ENCODE results near the gene UNC119B. TPM values are rescaled to one million over a fixed set of nuclear protein-coding genes. Genes with fewer than 3 reads are reported as not detected.

The UNC119B gene
- total RNA-seq, 1 donor: 5.6 TPM

DNA sequence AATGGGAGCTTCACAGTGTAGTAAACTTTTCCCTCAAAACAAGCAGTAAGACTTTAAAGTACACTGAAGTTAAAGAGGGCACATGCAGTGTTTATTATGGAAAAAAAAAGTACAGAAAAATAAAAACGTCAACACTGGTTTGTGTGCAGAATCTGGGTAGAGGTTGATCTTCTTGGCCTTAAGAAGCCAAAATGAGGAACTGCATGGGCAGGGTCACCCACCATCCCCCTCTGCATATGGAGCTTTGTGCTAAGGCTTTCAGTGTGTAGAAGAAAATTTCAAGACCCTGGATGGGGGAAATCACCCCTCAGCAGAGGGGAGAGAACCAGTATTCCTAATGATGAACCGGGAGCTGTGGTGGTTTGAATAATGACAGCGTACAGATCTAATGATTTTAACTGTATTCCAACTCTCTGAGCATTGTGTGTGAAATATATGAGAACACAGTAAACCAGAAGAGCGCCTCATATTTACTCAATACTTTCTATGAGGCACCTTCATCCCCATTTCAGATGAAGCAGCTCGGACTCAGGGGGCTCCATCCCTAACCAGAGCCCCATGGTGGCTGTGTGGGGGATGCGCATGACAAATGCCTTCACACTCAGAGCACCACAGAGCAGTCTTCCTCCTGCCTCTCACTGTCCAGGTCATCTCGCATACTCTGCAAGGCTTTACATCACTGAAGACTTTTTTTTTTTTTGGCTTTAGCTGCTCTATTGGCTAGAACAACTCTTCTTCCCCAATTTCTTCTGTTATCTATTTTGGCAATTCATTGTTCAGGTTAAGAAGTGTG, 48.7 kb downstream of the UNC119B start:
- no peaks in the 10 kb centered on the region for H3K4me1 ChIP-seq (ENCODE audit: insufficient read depth, low read length)
- H3K27me3 ChIP-seq (ENCODE audit: insufficient read depth, low read length): no peaks in the 10 kb centered on the region
- H3K9me3 ChIP-seq (ENCODE audit: low read depth, low read length): peaks cover 11% of the 10 kb centered on the region
- H3K4me3 ChIP-seq (ENCODE audit: low read length): no peak overlapping the region

- no peaks in the 10 kb centered on the region for H3K4me1 ChIP-seq (ENCODE audit: insufficient read depth, low read length)
- H3K9me3 ChIP-seq (ENCODE audit: low read depth, low read length): peaks cover 8% of the 10 kb centered on the region
- no peak overlapping the region for H3K4me3 ChIP-seq (ENCODE audit: low read length)
- H3K27me3 ChIP-seq (ENCODE audit: insufficient read depth, low read length): no peaks in the 10 kb centered on the region
Measured at GRCh38 chr12:120759591-120760348, 49.5 kb downstream of the UNC119B start.

GRCh38 chr12:120760349-120761254, 50.3 kb downstream of the UNC119B start:
- Histone ChIP-seq H3K27me3 (ENCODE audit: insufficient read depth, low read length) (no peaks in the 10 kb centered on the region), H3K4me3 (ENCODE audit: low read length) (no peak overlapping the region), H3K4me1 (ENCODE audit: insufficient read depth, low read length) (no peaks in the 10 kb centered on the region)

GRCh38 chr12:120761519-120761934, 51.3 kb downstream of the UNC119B start:
- Histone ChIP-seq H3K9me3 (ENCODE audit: low read depth, low read length) (no peaks in the 10 kb centered on the region), H3K4me1 (ENCODE audit: insufficient read depth, low read length) (no peaks in the 10 kb centered on the region), H3K27me3 (ENCODE audit: insufficient read depth, low read length) (no peaks in the 10 kb centered on the region), H3K4me3 (ENCODE audit: low read length) (no peak overlapping the region)

More at GRCh38 chr12:120760349-120761254, 50.3 kb downstream of the UNC119B start:
- H3K9me3 ChIP-seq (ENCODE audit: low read depth, low read length): peaks cover under 1% of the 10 kb centered on the region

GRCh38 chr12:120762086-120762485, 51.8 kb downstream of the UNC119B start:
- Histone ChIP-seq H3K27me3 (ENCODE audit: insufficient read depth, low read length) (no peaks in the 10 kb centered on the region), H3K4me3 (ENCODE audit: low read length) (no peak overlapping the region), H3K4me1 (ENCODE audit: insufficient read depth, low read length) (no peaks in the 10 kb centered on the region), H3K9me3 (ENCODE audit: low read depth, low read length) (no peaks in the 10 kb centered on the region)

DNA sequence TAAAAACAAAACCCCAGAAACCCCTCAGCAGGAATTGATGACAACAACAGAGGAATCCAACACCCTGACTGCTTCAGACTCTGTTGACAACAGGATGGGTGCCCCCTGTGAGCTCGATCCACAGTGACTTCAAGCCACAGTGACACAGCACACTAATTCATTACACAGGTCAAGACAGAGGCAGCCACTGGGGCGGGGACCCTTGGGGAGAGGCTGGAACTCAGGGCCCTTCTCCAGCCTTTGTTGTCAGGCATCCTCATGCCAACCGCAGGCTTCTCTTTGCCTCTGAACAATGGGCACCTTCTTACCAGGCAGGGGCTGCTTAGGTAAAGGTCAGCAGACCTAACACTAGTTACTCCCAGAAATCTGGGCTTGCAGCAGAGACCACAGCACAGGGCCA, 53.0 kb downstream of the UNC119B start:
- no peaks in the 10 kb centered on the region for H3K27me3 ChIP-seq (ENCODE audit: insufficient read depth, low read length)
- H3K4me3 ChIP-seq (ENCODE audit: low read length): no peak overlapping the region
- H3K9me3 ChIP-seq (ENCODE audit: low read depth, low read length): no peaks in the 10 kb centered on the region
- no peaks in the 10 kb centered on the region for H3K4me1 ChIP-seq (ENCODE audit: insufficient read depth, low read length)

DNA sequence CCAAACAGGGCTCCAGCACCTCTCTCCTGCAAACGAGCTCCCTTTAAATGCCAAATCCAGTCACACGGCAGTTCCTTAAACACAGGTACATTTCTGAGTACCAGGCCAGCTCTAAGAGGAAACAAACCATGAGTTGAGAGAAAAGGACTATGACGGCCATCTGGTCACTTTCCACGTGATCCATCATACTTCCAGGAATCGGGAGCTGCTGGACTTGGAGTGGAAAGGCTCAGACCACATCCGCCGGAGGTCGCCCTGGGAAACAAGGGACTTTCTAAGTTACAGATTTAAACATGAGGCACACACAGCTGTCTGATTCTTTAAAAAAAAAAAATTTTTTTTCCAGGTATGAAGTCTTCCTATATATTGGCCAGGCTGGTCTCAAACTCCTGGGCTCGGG, 54.6 kb downstream of the UNC119B start:
- Histone ChIP-seq H3K27me3 (ENCODE audit: insufficient read depth, low read length) (no peaks in the 10 kb centered on the region), H3K4me3 (ENCODE audit: low read length) (no peak overlapping the region), H3K9me3 (ENCODE audit: low read depth, low read length) (no peaks in the 10 kb centered on the region), H3K4me1 (ENCODE audit: insufficient read depth, low read length) (no peaks in the 10 kb centered on the region)

DNA sequence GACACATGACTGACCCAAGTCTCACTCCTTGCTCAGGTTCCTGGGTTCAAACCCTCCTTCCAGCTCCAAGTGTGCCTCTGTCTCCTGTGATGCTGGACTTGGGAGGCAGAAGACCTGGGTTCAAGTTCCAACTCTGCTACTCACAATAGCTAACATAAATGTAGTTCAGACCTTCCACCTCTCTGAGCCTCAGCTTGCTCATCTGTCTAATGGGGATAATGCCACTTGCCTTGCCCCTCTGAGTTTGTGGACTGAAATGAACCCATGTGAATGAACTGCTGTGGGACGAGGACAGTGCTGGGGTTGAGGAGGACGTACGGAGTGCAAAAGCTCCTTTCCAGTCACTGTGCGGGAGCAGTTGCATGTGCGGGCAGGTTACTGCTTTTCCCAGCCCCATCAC, 56.3 kb downstream of the UNC119B start:
- Histone ChIP-seq H3K4me3 (ENCODE audit: low read length) (no peak overlapping the region), H3K9me3 (ENCODE audit: low read depth, low read length) (no peaks in the 10 kb centered on the region), H3K27me3 (ENCODE audit: insufficient read depth, low read length) (no peaks in the 10 kb centered on the region), H3K4me1 (ENCODE audit: insufficient read depth, low read length) (no peaks in the 10 kb centered on the region)

DNA sequence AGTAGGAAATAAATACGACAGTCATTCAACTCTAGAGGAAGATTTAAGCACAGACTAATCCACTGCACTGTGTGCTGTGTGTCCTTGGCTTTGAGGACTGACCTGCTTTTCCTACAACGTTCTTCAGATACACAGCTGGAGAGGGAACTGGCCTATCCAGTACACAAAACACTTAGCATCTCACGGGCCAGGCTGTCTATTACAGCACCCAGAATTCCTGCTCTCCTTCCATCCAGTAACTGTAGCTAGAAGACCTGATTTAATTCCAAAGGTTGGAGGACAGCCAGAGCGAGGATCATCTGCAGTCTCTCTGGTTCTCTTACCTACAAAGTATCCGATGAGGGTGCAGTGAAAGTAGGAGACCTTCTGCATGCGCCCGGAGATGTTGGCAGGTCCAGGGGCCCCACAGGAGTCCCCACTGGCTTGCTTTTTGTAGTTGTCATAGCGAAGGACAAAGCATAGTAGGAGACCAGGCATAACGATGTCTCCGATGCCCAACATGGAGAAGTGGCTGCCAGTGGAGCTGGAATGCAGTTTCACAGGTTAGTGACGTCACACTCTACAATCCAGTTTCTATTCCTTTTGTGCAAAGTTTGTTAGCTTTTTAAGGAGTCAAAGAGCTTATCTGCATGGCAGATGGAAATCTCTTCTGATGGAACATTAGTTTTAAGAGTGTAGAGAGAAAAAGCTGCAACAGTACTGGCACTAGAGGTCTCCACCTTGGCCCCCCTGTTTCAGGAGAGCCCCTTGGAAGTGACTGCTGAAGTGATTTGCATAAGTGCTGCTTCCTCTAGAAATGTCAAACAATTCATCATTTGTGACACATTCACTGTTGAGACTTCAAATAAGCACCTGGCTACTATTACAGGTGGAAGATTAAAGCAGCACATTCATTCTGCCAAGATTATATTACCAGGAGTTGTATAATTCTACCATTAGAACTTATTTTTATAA, 57.1 kb downstream of the UNC119B start:
- no peaks in the 10 kb centered on the region for H3K4me1 ChIP-seq (ENCODE audit: insufficient read depth, low read length)
- no peak overlapping the region for H3K4me3 ChIP-seq (ENCODE audit: low read length)
- no peaks in the 10 kb centered on the region for H3K9me3 ChIP-seq (ENCODE audit: low read depth, low read length)
- H3K27me3 ChIP-seq (ENCODE audit: insufficient read depth, low read length): no peaks in the 10 kb centered on the region

DNA sequence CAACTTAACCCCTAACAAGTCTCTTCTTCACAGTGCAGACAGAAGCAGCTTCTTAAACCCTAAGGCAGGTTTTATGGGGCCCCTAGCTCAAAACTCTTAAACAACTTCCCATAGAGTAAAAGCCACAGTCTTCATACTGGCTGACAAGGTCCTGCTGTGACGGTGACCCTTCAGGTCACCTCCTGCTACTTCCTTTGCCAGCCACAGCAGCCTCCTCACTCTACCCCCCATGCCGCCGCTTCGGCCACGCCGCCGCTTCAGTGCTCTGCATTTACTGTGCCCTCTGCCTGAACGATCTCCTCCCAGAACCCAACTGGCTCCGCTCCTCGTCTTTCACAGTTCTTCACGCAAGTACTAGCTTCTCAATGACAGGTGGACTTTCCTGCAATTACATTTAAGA, 60.8 kb downstream of the UNC119B start:
- Histone ChIP-seq H3K27me3 (ENCODE audit: insufficient read depth, low read length) (no peaks in the 10 kb centered on the region), H3K4me3 (ENCODE audit: low read length) (no peak overlapping the region), H3K4me1 (ENCODE audit: insufficient read depth, low read length) (no peaks in the 10 kb centered on the region), H3K9me3 (ENCODE audit: low read depth, low read length) (no peaks in the 10 kb centered on the region)

Other genes with a start within 250 kb of the UNC119B start
- gene SRSF9, start 240.7 kb upstream of the UNC119B start, total RNA-seq: 84.7 TPM
- 34.0 TPM for gene DYNLL1, start 214.3 kb upstream of the UNC119B start, total RNA-seq
- 4.5 TPM for gene COQ5, start 181.3 kb upstream of the UNC119B start, total RNA-seq
- 218 TPM for gene RNF10, start 176.1 kb upstream of the UNC119B start, total RNA-seq
- gene POP5, start 129.1 kb upstream of the UNC119B start, total RNA-seq: 12.7 TPM
- not detected for gene CABP1, start 69.8 kb upstream of the UNC119B start, total RNA-seq
- gene MLEC, start 23.3 kb upstream of the UNC119B start, total RNA-seq: 11.5 TPM
- 6.6 TPM for gene ACADS, start 15.4 kb downstream of the UNC119B start, total RNA-seq
- 44.5 TPM for gene SPPL3, start 193.9 kb downstream of the UNC119B start, total RNA-seq